ENCODE results near the gene SYT14. TPM values are rescaled to one million over a fixed set of nuclear protein-coding genes. Genes with fewer than 3 reads are reported as not detected.

Gene SYT14
- total and polyA plus RNA-seq, 11 donors, result not detected

- no peaks in the 10 kb centered on the region for H3K9me3 ChIP-seq
Measured at GRCh38 chr1:210217482-210217881, 279.5 kb downstream of the SYT14 start.

GRCh38 chr1:210218047-210218446 is 280.0 kb downstream of the SYT14 start:
- WGBS, 4 donors, result 77 to 87% (median 80%) methylated on average over 4 of the region's 4 CpGs

More at GRCh38 chr1:210217482-210217881, 279.5 kb downstream of the SYT14 start:
- no peak overlapping the region for H3K4me3 ChIP-seq
- H3K4me1 ChIP-seq, result peaks cover 0 to 3% (median 0%) of the 10 kb centered on the region in 12 donors
- no peaks in the 10 kb centered on the region for H3K27me3 ChIP-seq
- TF ChIP-seq POLR2A (IDR thresholded peaks at IDR 0.05) (no peak), CTCF (IDR thresholded peaks at IDR 0.05) (no peak)
- intact Hi-C loops (cut with DNase I), result no loop called here
- ATAC-seq (no peak), DNase-seq (no peak)
- WGBS, 4 donors, result 86 to 90% (median 88%) methylated on average over 5 of the region's 5 CpGs
- no peak overlapping the region for H3K27ac ChIP-seq
- no peaks in the 10 kb centered on the region for H3K36me3 ChIP-seq

More at GRCh38 chr1:210218047-210218446, 280.0 kb downstream of the SYT14 start:
- TF ChIP-seq CTCF (IDR thresholded peaks at IDR 0.05), result no peak
- TF ChIP-seq POLR2A (IDR thresholded peaks at IDR 0.05), result no peak
- no peak overlapping the region for H3K27ac ChIP-seq
- intact Hi-C loops (cut with DNase I), result no loop called here
- H3K9me3 ChIP-seq, result no peaks in the 10 kb centered on the region
- no peak for DNase-seq
- H3K4me3 ChIP-seq, result no peak overlapping the region
- peaks cover 0 to 8% (median 0%) of the 10 kb centered on the region in 12 donors for H3K4me1 ChIP-seq
- no peak for ATAC-seq
- H3K36me3 ChIP-seq, result no peaks in the 10 kb centered on the region
- H3K27me3 ChIP-seq, result no peaks in the 10 kb centered on the region

Other genes starting within 250 kb of the SYT14 start
- 10 to 100 TPM in 2 of 9 donors, 1 to 10 TPM in 7; 1.7 to 36.1 (median 3.6) TPM for gene HSD11B1, start 233.4 kb upstream of the SYT14 start, total RNA-seq
- 1 to 10 TPM; 1.2 to 3.6 TPM for gene HSD11B1, start 233.4 kb upstream of the SYT14 start, polyA plus RNA-seq
- 10 to 100 TPM in 1 of 9 donors, 1 to 10 TPM in 2, under 1 TPM in 5, not detected in 1; 0.16 to 10.6 (median 0.91) TPM for gene TRAF3IP3, start 182.2 kb upstream of the SYT14 start, total RNA-seq
- gene TRAF3IP3, start 182.2 kb upstream of the SYT14 start, polyA plus RNA-seq, result under 1 TPM; 0.34 to 0.57 TPM
- 1 to 10 TPM; 1.6 to 2.6 (median 2.4) TPM for gene C1orf74, start 153.7 kb upstream of the SYT14 start, total RNA-seq
- 1 to 10 TPM; 1.1 to 1.3 TPM for gene C1orf74, start 153.7 kb upstream of the SYT14 start, polyA plus RNA-seq
- gene IRF6, start 132.1 kb upstream of the SYT14 start, total RNA-seq, result 10 to 100 TPM; 28.6 to 99.4 (median 52.7) TPM
- gene IRF6, start 132.1 kb upstream of the SYT14 start, polyA plus RNA-seq, result 10 to 100 TPM in 1 of 2 donors, 1 to 10 TPM in 1; 1.5 to 22.0 TPM
- gene UTP25, start 110.2 kb upstream of the SYT14 start, total RNA-seq, result 1 to 10 TPM; 1.6 to 5.5 (median 3.6) TPM
- gene UTP25, start 110.2 kb upstream of the SYT14 start, polyA plus RNA-seq, result 1 to 10 TPM in 1 of 2 donors, under 1 TPM in 1; 0.76 to 2.9 TPM

Measured in heart left ventricle (tissue), 16 donors.